ENCODE measurements around the gene DDIT3. TPM values are rescaled to one million over a fixed set of nuclear protein-coding genes. Genes with fewer than 3 reads are reported as not detected.

Gene DDIT3
- total RNA-seq, 1 experiment from 2014 or later: 70.2 TPM

- DNase-seq: no peak
- Mint-ChIP-seq H3K9me3 (ENCODE audit: low read depth, unreplicated experiment) (no peaks in the 10 kb centered on the region), H3K27ac (ENCODE audit: unreplicated experiment) (no peak overlapping the region), H3K36me3 (ENCODE audit: insufficient read depth, unreplicated experiment) (no peaks in the 10 kb centered on the region), H3K4me1 (ENCODE audit: low read depth, unreplicated experiment) (peaks cover 23% of the 10 kb centered on the region), H3K27me3 (ENCODE audit: unreplicated experiment) (peaks cover 100% of the 10 kb centered on the region), H3K4me3 (ENCODE audit: low read depth, unreplicated experiment) (no peak overlapping the region)
- no peak for TF ChIP-seq CTCF (IDR thresholded peaks at IDR 0.05; ENCODE audit: unreplicated experiment)
- BruUV-seq (replicated peaks): no TSS peak
- CTCF ChIA-PET: interaction anchor here (0.7 to 1.5 kb wide), 2 partner anchors 15 to 20 kb away, joined by 3 to 6 read pairs; partner anchors contain the start of gene GLI1
- intact Hi-C loops (cut with micrococcal nuclease; ENCODE audit: unreplicated experiment): no loop called here
Measured at GRCh38 chr12:57473886-57474285, 46.4 kb downstream of the DDIT3 start.

- no peak for TF ChIP-seq CTCF (IDR thresholded peaks at IDR 0.05; ENCODE audit: unreplicated experiment)
- no peak overlapping the region for H3K4me3 Mint-ChIP-seq (ENCODE audit: low read depth, unreplicated experiment)
- H3K36me3 Mint-ChIP-seq (ENCODE audit: insufficient read depth, unreplicated experiment): no peaks in the 10 kb centered on the region
- intact Hi-C loops (cut with micrococcal nuclease; ENCODE audit: unreplicated experiment): no loop called here
- H3K27me3 Mint-ChIP-seq (ENCODE audit: unreplicated experiment): peaks cover 100% of the 10 kb centered on the region
- H3K27ac Mint-ChIP-seq (ENCODE audit: unreplicated experiment): no peak overlapping the region
- H3K9me3 Mint-ChIP-seq (ENCODE audit: low read depth, unreplicated experiment): no peaks in the 10 kb centered on the region
- H3K4me1 Mint-ChIP-seq (ENCODE audit: low read depth, unreplicated experiment): peaks cover 20% of the 10 kb centered on the region
- BruUV-seq (replicated peaks): no TSS peak
- CTCF ChIA-PET: interaction anchor here (0.7 to 1.5 kb wide), 2 partner anchors 15 to 19 kb away, joined by 3 to 6 read pairs; partner anchors contain the start of gene GLI1
- no peak for DNase-seq
Measured at GRCh38 chr12:57473392-57473791, 46.9 kb downstream of the DDIT3 start.

- Mint-ChIP-seq H3K27ac (ENCODE audit: unreplicated experiment) (no peak overlapping the region), H3K4me1 (ENCODE audit: low read depth, unreplicated experiment) (peaks cover 10% of the 10 kb centered on the region), H3K4me3 (ENCODE audit: low read depth, unreplicated experiment) (no peak overlapping the region), H3K27me3 (ENCODE audit: unreplicated experiment) (peaks cover 100% of the 10 kb centered on the region), H3K9me3 (ENCODE audit: low read depth, unreplicated experiment) (no peaks in the 10 kb centered on the region), H3K36me3 (ENCODE audit: insufficient read depth, unreplicated experiment) (no peaks in the 10 kb centered on the region)
- no peak for DNase-seq
- no peak for TF ChIP-seq CTCF (IDR thresholded peaks at IDR 0.05; ENCODE audit: unreplicated experiment)
- intact Hi-C loops (cut with micrococcal nuclease; ENCODE audit: unreplicated experiment): no loop called here
- BruUV-seq (replicated peaks): no TSS peak
- CTCF ChIA-PET: interaction anchor here (0.5 kb wide), 1 partner anchor 207 kb away, joined by 3 read pairs; no protein-coding TSS in a partner anchor
Measured at GRCh38 chr12:57472391-57472790, 47.9 kb downstream of the DDIT3 start.

GRCh38 chr12:57471661-57472060, 48.7 kb downstream of the DDIT3 start:
- CTCF ChIA-PET: interaction anchor here (0.7 kb wide), 1 partner anchor 11 kb away, joined by 9 read pairs; no protein-coding TSS in a partner anchor
- H3K36me3 Mint-ChIP-seq (ENCODE audit: insufficient read depth, unreplicated experiment): no peaks in the 10 kb centered on the region
- peaks cover 100% of the 10 kb centered on the region for H3K27me3 Mint-ChIP-seq (ENCODE audit: unreplicated experiment)
- no TSS peak for BruUV-seq (replicated peaks)
- no peak for TF ChIP-seq CTCF (IDR thresholded peaks at IDR 0.05; ENCODE audit: unreplicated experiment)
- H3K27ac Mint-ChIP-seq (ENCODE audit: unreplicated experiment): no peak overlapping the region
- intact Hi-C loops (cut with micrococcal nuclease; ENCODE audit: unreplicated experiment): no loop called here
- no peak for DNase-seq
- no peaks in the 10 kb centered on the region for H3K9me3 Mint-ChIP-seq (ENCODE audit: low read depth, unreplicated experiment)
- H3K4me3 Mint-ChIP-seq (ENCODE audit: low read depth, unreplicated experiment): no peak overlapping the region
- H3K4me1 Mint-ChIP-seq (ENCODE audit: low read depth, unreplicated experiment): peaks cover 10% of the 10 kb centered on the region
